ENCODE data around the gene CDC42BPG.

Gene CDC42BPG

GRCh38 chr11:64802370-64803157 lies 41.9 kb downstream of the CDC42BPG start:
- no peak for DNase-seq

GRCh38 chr11:64801561-64802369 lies 42.7 kb downstream of the CDC42BPG start:
- DNase-seq: no peak

GRCh38 chr11:64801158-64801464 lies 43.3 kb downstream of the CDC42BPG start:
- DNase-seq: no peak

DNA sequence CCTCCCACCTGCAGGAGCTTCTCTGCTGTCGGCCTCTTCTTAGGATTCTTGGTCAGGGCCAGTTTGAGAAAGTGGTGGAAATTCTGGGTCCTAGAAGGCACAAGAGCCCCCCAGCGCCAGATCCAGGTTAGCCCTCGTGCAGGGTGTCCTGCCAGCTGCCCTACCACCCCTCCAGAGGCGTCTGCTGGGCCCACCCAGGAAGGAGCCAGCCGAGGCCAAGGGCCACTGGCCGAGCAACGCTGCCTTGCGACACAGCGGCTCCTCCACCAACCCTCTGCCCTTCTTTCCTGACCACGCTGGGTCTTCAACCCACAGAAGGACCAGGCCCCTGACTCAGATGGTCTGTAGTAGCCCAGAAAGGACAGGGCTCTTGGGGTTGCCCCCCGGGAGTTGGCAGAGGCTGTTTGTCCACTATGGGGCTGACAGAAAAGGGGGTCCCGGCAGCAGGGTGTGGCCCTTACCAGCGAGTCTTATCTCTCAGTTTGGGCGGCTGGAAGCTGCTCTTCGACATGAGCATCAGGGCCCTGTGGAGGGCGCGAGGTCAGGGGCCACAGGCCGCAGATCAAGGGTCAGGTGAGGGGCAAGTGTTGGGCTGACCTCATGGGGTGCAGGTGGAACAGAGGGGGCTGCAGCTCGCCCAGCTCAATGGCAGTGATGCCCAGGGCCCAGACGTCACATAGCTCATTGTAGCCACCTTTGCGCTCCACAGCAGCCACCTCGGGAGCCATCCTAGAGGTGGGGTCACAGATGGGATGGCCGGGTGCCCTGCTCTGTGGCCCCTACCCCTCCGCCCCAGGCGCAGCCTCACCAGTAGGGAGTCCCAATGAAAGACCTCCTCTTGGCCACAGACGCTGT lies 43.9 kb downstream of the CDC42BPG start:
- DNase-seq: no peak

DNA sequence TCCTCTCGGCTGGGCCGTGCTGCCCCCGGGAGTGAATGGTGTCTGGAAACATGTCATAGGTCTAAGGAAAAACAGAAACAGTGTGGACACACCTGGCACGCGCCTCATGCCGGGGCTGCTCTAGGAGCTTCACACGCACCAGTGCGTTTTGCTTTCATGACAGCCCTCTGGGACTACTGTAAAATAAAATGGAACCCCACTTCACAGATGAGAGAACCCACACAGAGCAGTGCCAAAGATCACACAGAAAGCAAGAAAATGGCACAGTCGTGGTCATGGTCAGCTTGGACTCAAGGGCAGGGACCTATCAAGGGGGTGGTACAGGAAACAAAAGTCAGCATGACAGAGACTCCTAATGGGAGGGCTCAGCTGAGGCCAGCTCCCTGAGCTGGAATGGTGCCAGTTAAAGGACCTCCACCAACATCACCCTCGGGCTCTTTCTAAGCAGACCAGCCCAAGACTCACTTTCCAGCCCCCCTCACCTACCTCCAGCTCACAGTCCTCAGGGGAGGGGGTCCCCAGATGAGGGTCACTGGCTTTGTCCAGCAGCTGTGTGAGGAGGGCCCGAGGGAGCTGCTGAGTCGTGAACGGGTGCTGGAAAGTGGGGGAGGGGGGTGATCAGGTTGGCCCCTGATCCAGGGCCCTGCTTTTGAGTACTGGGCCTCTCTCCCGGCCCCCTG lies 44.7 kb downstream of the CDC42BPG start:
- no peak for DNase-seq

- no peak for DNase-seq
These were observed 45.2 kb downstream of the CDC42BPG start for GRCh38 chr11:64799256-64799622.

DNA sequence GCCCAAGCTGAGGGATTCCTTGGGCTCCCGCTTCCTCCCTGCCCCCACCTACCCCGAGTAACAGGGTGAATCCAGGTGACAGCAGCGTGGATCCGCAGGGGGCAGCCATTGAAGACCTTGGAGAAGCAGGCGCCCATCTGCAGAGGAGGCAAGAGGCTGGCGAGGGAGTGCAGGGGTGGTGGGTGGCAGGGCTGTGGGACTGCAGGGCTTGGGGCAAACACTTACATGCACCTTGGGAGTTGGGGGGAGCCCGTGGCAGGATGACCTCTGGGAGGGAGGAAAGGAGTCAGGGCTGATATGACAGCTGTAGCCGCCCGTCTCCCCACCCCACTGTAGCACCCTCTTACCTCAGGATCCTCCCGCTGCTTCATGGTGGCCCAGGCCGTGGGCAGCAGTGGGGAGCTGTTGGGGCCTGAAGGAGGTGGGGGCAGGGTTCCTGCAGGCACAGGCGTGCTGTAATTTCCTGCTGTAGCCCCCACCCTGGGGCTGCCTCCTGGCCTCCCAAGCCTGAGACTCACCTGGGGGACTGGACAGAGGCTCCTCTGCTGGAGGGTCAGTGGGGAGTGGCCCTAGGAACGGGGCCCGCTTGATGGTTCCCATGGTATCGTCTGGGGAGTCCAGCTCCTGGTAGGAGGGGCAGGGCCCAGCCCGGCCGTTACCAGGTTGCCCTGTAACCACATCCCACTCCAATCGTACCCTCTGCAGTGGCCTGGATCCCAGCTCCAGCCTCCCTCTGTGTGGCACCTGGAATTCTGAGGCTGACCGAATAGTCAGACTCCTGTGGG lies 47.5 kb downstream of the CDC42BPG start:
- no peak for DNase-seq

DNA sequence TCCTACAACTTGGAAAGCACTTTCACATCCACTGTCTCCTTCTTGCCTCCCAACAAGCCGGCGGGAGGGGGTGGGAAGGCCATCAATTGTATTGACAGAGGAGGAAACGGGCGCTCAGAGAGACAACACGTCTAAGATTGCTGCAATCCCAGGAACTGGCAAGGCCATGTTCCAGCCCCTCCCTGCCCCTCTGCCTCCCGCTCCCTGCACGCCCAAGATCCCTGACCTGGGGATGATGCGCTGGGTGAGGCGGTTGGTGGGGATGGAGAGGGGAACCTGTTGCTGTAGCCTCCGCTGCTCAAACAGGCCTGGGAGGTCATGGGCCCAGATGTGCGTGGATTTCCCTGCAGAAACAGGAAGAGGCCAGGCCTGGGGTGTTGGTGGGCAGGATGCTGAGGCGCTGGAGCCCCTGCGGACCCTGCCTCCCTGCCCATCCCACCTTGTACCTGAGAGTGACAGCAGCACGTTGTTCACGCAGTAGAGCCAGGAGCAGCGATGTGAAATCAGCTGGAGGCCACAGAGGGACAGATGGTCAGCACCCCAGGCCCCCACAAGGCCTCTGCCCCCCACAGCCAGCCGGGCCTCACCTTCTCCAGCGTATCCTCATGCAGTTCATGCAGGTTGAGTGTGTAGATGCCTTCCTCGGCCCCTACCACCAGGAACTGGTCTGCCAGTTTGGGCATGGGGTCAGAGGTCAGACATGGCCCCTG lies 48.3 kb downstream of the CDC42BPG start:
- DNase-seq: no peak

DNA sequence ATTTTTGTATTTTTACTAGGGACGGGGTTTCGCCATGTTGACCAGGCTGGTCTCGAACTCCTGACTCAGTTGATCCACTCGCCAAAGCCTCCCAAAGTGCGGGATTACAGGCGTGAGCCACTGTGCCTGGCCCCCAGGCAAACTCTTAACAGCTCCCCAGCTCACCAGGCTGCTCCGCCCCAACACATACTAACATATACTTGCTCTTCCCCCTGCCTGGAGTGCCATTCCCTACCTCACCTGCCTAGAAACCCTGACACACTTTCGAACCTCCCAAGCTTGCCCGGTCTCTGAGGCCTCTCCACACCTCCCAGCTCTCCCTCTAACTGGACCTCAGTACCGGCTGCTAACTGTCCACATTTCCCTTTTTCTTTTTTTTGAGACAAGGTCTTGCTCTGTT lies 49.9 kb downstream of the CDC42BPG start:
- no peak for DNase-seq

GRCh38 chr11:64793271-64794160 lies 50.9 kb downstream of the CDC42BPG start:
- DNase-seq: no peak

GRCh38 chr11:64792482-64792881 lies 52.0 kb downstream of the CDC42BPG start:
- DNase-seq: no peak

GRCh38 chr11:64791781-64792291 lies 52.6 kb downstream of the CDC42BPG start:
- DNase-seq: no peak

DNA sequence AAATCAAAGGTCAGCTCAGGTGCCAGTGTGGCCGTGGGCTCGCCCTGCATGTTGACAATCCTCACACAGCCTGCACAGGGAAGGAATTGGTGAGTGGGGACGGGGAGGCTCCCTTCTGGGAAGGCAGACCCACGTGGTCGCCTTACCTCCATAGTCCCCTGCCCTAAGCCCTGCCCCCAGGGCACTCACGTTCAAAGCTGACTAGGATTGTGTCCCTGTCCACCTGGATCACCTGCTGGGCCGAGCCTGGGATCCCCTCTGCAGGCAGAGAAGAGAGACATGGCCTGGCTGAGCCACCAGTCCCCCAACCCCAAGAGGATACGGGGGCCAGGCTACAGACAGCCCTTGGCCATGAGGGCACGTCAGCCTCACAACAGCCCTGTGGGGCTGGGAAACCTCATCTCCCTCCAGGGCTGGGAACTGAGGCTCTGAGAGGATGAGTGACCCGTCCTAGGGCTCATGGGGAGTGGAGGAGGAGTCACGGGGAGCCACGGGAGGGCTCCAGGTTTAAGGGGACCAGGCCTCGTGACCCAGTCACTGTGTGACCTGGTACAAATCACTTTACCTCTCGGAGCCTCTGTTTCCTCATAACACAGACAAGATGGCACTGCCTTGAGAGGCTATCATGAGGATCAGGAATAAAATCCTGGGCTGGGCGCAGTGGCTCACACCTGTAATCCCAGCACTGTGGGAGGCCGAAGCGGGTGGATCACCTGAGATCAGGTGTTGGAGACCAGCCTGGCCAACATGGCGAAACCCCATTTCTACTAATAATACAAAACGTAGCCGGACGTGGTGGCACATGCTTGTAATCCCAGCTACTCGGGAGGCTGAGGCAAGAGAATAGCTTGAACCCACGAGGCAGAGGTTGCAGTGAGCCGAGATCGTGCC lies 54.0 kb downstream of the CDC42BPG start:
- DNase-seq: no peak

GRCh38 chr11:64789331-64790204 lies 54.9 kb downstream of the CDC42BPG start:
- DNase-seq: no peak

DNA sequence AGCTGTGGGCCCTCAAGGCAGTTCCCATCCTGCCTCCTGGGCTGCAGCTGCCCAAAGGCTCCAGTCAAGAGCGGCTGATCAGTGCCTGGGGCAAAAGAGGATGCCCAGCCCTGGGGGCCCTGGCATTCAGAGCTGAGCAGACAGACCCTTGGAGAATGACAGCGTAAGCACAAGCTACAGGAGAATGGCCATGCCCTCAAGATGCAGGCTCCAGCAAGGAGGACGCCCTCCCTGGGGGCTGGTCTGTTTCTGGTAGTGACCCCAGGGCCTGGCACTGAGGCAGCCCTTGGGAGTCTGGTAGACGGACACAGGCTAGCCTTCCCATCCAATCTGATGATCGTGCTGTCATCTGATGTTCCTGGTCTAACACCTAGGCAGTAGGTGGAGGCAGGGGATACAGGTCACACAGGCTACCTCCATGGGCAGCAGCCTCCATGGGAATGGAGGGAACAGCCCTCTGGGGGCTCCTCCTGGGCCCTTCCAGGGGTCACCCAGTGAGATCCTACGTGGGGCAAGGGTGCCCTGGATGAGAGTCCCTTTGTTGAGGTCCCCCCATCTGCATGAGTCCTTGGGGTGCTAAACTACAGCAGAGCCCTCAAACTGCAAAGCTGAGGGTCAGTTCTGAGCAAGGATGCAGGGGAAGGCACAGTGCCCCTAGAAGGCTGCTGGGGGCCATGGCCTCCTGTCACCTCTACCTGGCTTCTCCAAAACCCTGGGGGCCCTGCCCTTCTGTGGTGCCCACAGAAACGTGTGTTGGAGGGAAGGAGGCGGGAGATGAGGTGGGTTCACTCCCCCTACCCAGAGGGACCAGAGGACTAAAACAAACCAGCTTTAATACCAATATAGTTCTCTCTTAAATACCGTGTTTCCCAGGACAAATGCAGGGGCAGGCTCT lies 55.9 kb downstream of the CDC42BPG start:
- DNase-seq: no peak

- DNase-seq: peak; percentile 20
These were observed 56.7 kb downstream of the CDC42BPG start for GRCh38 chr11:64787526-64788320.

All from kidney glomerular epithelial cell (primary cell).